ENCODE results near the gene ECT2L.

GRCh38 chr6:138824482-138825144, 28.7 kb downstream of the ECT2L start:
- no peak for TF ChIP-seq CTCF (conservative IDR thresholded peaks at IDR 0.05; ENCODE audit: low read depth, low read length)
- TF ChIP-seq EZH2 (IDR thresholded peaks at IDR 0.05; ENCODE audit: borderline replicate concordance, low read depth, low read length, poor library complexity, severe bottlenecking), result no peak
